Stimulated activated naive CD8-positive, alpha-beta T cell treated with anti-CD3 and anti-CD28 coated beads, Interleukin-15, amount 100 ng/mL, for 72 hours (primary cell): Measurements from ENCODE around the gene TBCEL.

Source experiments
- ATAC-seq: fragments of 150-1000 bp; cut with Tn5 transposase; 2 replicates; pipeline ENCODE4 v1.10.0; 2021; ENCODE audit warnings: mild to moderate bottlenecking, moderate library complexity
- DNase-seq, 2 donors: peaks; one replicate each; pipeline ENCODE4 v3.0.0; 2021 to 2022
- H3K27ac Mint-ChIP-seq, 2 donors: one replicate each; pipeline ENCODE4 v1.8.0; 2022; ENCODE audit warnings: mild to moderate bottlenecking in 2 of 2, mixed read lengths in 2 of 2, moderate library complexity in 2 of 2
- H3K27me3 Mint-ChIP-seq: one replicate; pipeline ENCODE4 v1.8.0; 2022; ENCODE audit warnings: mixed read lengths
- H3K4me1 Mint-ChIP-seq: one replicate; pipeline ENCODE4 v1.8.0; 2022; ENCODE audit warnings: mild to moderate bottlenecking, mixed read lengths
- H3K4me3 Mint-ChIP-seq, 2 donors: one replicate each; pipeline ENCODE4 v1.8.0; 2022; ENCODE audit warnings: mild to moderate bottlenecking in 2 of 2, mixed read lengths in 2 of 2, moderate library complexity in 1 of 2
- H3K9me3 Mint-ChIP-seq, 2 donors: one replicate each; pipeline ENCODE4 v1.8.0; 2022; ENCODE audit warnings: mixed read lengths in 2 of 2

TBCEL gene

DNA sequence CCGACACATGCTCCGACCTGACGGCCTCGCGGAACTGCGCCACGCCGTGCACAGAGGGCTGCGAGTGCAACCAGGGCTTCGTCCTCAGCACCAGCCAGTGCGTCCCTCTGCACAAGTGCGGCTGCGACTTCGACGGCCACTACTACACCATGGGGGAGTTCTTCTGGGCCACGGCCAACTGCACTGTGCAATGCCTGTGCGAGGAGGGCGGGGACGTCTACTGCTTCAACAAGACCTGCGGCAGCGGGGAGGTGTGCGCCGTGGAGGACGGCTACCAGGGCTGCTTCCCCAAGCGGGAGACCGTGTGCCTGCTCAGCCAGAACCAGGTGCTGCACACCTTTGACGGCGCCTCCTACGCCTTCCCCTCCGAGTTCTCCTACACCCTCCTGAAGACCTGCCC lies 103.9 kb downstream of the TBCEL start:
- Mint-ChIP-seq H3K27ac (no peak overlapping the region), H3K4me3 (no peak overlapping the region), H3K4me1 (no peaks in the 10 kb centered on the region), H3K9me3 (peaks cover 0 to 6% of the 10 kb centered on the region in 2 donors), H3K27me3 (no peaks in the 10 kb centered on the region)
- DNase-seq: no peak
- ATAC-seq: no peak

GRCh38 chr11:121129362-121130340 lies 105.7 kb downstream of the TBCEL start:
- H3K4me1 Mint-ChIP-seq: no peaks in the 10 kb centered on the region
- no peak for DNase-seq
- H3K27me3 Mint-ChIP-seq: no peaks in the 10 kb centered on the region
- H3K9me3 Mint-ChIP-seq: no peaks in the 10 kb centered on the region
- no peak overlapping the region for H3K27ac Mint-ChIP-seq
- ATAC-seq: no peak
- H3K4me3 Mint-ChIP-seq: no peak overlapping the region

DNA sequence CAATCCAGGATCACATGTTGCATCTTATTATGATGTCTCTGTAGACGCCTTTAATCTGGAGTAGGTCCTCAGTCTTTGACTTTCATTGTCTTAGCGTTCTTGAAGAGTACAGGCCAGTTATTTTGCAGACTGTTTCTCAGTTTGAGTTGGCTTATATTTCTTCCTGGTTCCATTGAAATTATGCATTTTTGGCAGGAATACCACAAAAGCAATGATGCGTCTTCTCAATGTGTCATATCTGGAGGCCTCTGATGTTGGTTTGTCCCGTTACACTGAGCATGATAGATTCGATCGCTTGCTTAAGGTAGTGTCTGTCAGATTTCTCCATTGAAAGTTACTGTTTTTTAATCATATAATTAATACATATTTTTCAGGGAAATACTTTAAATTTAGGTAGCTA lies 107.8 kb downstream of the TBCEL start:
- H3K4me3 Mint-ChIP-seq: no peak overlapping the region

DNA sequence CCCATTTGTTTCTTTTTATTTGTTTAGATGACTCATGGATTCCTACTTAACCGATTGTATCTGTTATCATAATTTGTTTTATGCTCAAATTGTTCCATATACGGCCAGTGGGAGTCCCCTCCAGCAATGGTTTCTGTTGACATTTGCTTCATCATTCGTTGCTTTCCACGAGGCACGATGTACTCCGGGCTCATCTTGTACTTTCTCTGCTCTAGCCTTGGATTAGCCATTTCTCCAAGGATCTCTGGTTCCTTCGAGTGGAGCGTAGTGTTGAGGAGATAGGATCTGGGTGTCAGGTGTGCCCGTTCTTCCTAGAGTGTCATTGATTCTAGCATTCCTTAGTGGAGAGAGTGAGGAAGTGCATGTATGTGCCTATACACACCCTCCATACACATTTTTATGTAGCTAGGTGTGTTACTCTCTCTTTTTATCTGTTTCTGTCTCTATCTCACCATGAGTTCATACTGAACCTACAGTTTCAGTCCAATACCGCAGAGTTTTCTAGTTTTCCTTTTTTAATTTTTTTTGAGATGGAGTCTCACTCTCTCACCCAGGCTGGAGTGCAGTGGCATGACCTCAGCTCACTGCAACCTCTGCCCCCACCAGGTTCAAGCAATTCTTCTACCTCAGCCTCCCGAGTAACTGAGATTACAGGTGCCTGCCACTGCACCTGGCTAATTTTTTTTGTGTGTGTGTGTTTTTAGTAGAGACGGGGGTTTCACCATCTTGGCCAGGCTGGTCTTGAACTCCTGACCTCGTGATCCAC lies 108.5 kb downstream of the TBCEL start:
- H3K27ac Mint-ChIP-seq: peak overlapping the region in 1 of 2 donors; percentile 62
- DNase-seq (no peak), ATAC-seq (no peak)
- no peaks in the 10 kb centered on the region for H3K27me3 Mint-ChIP-seq
- no peaks in the 10 kb centered on the region for H3K9me3 Mint-ChIP-seq
- no peaks in the 10 kb centered on the region for H3K4me1 Mint-ChIP-seq
- H3K4me3 Mint-ChIP-seq: no peak overlapping the region

More for the DNA sequence above, 107.8 kb downstream of the TBCEL start:
- H3K27ac Mint-ChIP-seq: no peak overlapping the region
- no peak for ATAC-seq
- no peaks in the 10 kb centered on the region for H3K4me1 Mint-ChIP-seq
- H3K9me3 Mint-ChIP-seq: no peaks in the 10 kb centered on the region
- no peak for DNase-seq
- H3K27me3 Mint-ChIP-seq: no peaks in the 10 kb centered on the region

GRCh38 chr11:121134741-121135312 lies 110.9 kb downstream of the TBCEL start:
- no peak overlapping the region for H3K4me3 Mint-ChIP-seq
- H3K27me3 Mint-ChIP-seq: no peaks in the 10 kb centered on the region
- ATAC-seq (no peak), DNase-seq (no peak)
- no peak overlapping the region for H3K27ac Mint-ChIP-seq
- H3K4me1 Mint-ChIP-seq: no peaks in the 10 kb centered on the region
- H3K9me3 Mint-ChIP-seq: no peaks in the 10 kb centered on the region

- Mint-ChIP-seq H3K4me3 (no peak overlapping the region), H3K9me3 (no peaks in the 10 kb centered on the region), H3K4me1 (no peaks in the 10 kb centered on the region), H3K27ac (no peak overlapping the region), H3K27me3 (no peaks in the 10 kb centered on the region)
- ATAC-seq (no peak), DNase-seq (no peak)
Observed at GRCh38 chr11:121137005-121137404, 113.1 kb downstream of the TBCEL start.

- ATAC-seq (no peak), DNase-seq (no peak)
- Mint-ChIP-seq H3K4me3 (no peak overlapping the region), H3K9me3 (no peaks in the 10 kb centered on the region), H3K27me3 (no peaks in the 10 kb centered on the region), H3K27ac (no peak overlapping the region), H3K4me1 (no peaks in the 10 kb centered on the region)
Observed at GRCh38 chr11:121138259-121138658, 114.4 kb downstream of the TBCEL start.

DNA sequence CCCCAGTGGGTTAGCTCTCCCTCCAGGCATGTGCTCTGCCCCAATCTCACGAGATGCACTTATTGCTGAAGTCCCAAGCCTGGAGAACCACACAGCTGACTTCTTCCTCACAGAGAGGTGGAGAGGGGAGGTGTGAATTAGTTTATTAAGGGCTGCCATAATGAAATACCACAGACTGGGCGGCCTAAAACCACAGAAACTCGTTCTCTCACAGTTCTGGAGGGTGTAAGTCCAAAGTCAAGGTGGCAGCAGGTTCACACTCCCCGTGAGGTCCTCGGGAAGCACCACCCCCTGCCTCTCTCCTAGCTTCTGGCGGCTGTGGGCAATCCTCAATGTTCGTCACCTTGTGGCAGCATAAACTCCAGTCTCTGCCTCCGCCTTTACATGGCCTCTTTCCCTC lies 116.5 kb downstream of the TBCEL start:
- Mint-ChIP-seq H3K9me3 (no peaks in the 10 kb centered on the region), H3K4me1 (no peaks in the 10 kb centered on the region), H3K4me3 (no peak overlapping the region), H3K27ac (no peak overlapping the region), H3K27me3 (no peaks in the 10 kb centered on the region)
- ATAC-seq: no peak
- no peak for DNase-seq
